Measurements from ENCODE around the gene ZNF581.

Gene ZNF581

DNA sequence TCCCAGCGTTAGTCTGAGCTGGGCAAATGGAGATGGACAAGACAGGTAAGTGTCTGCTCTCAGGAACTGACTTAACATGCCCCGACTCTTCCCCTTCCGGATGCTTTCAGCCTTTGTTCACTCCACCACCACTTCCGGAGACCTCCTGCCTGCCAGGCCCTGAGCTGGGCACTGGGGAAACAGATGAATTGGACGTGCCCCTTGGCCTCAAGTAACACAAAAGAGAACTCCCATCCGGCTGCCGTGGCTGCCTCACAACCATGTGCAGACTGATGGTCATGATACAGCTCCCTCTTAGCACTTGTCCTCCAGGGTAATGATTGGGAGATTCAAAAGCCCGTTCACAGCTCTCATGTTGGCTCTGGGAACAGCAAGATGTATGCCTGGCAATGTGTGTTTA is 26.0 kb upstream of the ZNF581 start:
- no peak for DNase-seq
- Histone ChIP-seq H3K27me3 (no peaks in the 10 kb centered on the region), H3K9me3 (no peaks in the 10 kb centered on the region), H3K36me3 (peaks cover 32 to 69% (median 50%) of the 10 kb centered on the region in 3 donors), H3K27ac (no peak overlapping the region), H3K4me1 (no peaks in the 10 kb centered on the region), H3K4me3 (no peak overlapping the region)
- TF ChIP-seq, protein P1, sequence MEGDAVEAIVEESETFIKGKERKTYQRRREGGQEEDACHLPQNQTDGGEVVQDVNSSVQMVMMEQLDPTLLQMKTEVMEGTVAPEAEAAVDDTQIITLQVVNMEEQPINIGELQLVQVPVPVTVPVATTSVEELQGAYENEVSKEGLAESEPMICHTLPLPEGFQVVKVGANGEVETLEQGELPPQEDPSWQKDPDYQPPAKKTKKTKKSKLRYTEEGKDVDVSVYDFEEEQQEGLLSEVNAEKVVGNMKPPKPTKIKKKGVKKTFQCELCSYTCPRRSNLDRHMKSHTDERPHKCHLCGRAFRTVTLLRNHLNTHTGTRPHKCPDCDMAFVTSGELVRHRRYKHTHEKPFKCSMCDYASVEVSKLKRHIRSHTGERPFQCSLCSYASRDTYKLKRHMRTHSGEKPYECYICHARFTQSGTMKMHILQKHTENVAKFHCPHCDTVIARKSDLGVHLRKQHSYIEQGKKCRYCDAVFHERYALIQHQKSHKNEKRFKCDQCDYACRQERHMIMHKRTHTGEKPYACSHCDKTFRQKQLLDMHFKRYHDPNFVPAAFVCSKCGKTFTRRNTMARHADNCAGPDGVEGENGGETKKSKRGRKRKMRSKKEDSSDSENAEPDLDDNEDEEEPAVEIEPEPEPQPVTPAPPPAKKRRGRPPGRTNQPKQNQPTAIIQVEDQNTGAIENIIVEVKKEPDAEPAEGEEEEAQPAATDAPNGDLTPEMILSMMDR (IDR thresholded peaks at IDR 0.05): no peak
- intact Hi-C loops (cut with DNase I; ENCODE audit: low total_unique reads): no loop called here

GRCh38 chr19:55618426-55618825 is 25.0 kb upstream of the ZNF581 start:
- Histone ChIP-seq H3K27me3 (no peaks in the 10 kb centered on the region), H3K36me3 (peaks cover 32 to 69% (median 50%) of the 10 kb centered on the region in 3 donors), H3K4me3 (no peak overlapping the region), H3K4me1 (peaks cover 0 to under 1% (median under 1%) of the 10 kb centered on the region in 4 donors), H3K27ac (no peak overlapping the region), H3K9me3 (no peaks in the 10 kb centered on the region)
- TF ChIP-seq, protein P1 (IDR thresholded peaks at IDR 0.05): no peak
- DNase-seq: no peak
- intact Hi-C loops (cut with DNase I; ENCODE audit: low total_unique reads): no loop called here

DNA sequence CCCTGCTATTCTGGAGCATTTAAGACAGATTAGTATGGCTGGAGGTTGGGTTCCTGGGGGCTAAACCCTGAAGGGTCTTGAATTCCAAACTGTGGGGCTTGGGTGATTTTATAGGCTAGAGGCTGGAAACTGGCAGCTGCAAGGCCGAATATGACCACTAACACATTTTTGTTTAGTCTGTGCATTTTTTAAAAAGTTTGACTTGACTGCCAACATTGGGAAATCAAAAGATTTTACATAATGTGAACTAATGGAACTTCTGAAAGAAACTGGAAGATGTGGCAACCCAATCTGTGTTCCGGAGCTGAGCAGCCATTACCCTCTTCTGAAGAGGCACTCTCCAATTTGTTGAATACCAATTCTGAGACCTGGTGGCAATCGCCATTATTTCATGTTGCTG is 24.2 kb upstream of the ZNF581 start:
- Histone ChIP-seq H3K4me1 (peaks cover 0 to 7% (median 3%) of the 10 kb centered on the region in 4 donors), H3K9me3 (no peaks in the 10 kb centered on the region), H3K27ac (no peak overlapping the region), H3K27me3 (no peaks in the 10 kb centered on the region), H3K4me3 (no peak overlapping the region), H3K36me3 (peaks cover 32 to 61% (median 43%) of the 10 kb centered on the region in 3 donors)
- DNase-seq: no peak
- TF ChIP-seq, protein P1 (IDR thresholded peaks at IDR 0.05): no peak
- intact Hi-C loops (cut with DNase I; ENCODE audit: low total_unique reads): no loop called here

DNA sequence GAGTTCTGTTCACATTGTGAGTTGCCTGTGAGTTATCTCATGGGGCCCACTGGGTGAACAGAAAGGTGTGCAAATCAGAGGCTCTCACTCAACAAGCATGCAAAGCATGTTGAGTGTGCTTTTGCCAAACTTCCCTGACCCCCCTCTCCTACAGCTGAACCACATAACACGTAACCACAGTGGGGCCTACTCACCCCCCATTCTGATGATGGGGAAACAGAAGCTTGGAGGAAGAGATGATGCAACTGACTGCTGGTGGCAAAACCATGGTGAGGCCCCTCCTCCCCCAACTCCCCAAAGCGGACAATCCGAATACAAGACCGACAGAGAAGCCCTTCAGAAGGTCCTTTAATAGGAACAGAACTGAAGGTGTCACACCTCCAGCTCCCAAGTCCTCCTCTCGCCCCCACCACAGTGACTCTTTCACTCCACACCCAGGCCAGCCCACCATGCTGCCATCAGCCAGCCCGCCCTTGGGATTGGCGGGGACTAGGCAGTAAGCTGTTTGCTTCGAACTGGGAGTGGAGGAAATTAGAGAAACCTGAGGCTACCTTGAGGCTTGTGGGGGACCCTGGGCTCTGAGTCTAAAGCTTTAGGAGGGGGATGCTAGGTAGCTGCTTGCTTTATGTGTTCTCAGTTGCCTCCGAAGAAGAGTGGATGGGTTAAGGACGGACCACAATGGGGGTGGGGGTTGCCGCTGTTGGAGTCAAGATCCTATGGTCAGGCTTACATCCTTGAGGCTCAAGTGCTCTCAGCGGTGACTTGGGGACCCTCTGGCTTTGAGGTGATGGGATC is 22.8 kb upstream of the ZNF581 start:
- Histone ChIP-seq H3K9me3 (no peaks in the 10 kb centered on the region), H3K27me3 (no peaks in the 10 kb centered on the region), H3K36me3 (peaks cover 27 to 48% (median 33%) of the 10 kb centered on the region in 3 donors), H3K4me1 (peaks cover 0 to 14% (median 6%) of the 10 kb centered on the region in 4 donors), H3K27ac (no peak overlapping the region), H3K4me3 (no peak overlapping the region)
- DNase-seq: no peak
- TF ChIP-seq, protein P1 (IDR thresholded peaks at IDR 0.05): no peak
- intact Hi-C loops (cut with DNase I; ENCODE audit: low total_unique reads): loop anchor here (5.0 kb wide), 1 partner anchor 103 kb away; no protein-coding TSS in a partner anchor

GRCh38 chr19:55621205-55621672 is 22.2 kb upstream of the ZNF581 start:
- Histone ChIP-seq H3K4me1 (peaks cover 0 to 14% (median 6%) of the 10 kb centered on the region in 4 donors), H3K36me3 (peaks cover 23 to 41% (median 27%) of the 10 kb centered on the region in 3 donors), H3K27ac (no peak overlapping the region), H3K27me3 (no peaks in the 10 kb centered on the region), H3K4me3 (no peak overlapping the region), H3K9me3 (no peaks in the 10 kb centered on the region)
- TF ChIP-seq, protein P1 (IDR thresholded peaks at IDR 0.05): no peak
- intact Hi-C loops (cut with DNase I; ENCODE audit: low total_unique reads): loop anchor here (5.0 kb wide), 1 partner anchor 104 kb away; no protein-coding TSS in a partner anchor
- no peak for DNase-seq
